Testis (tissue), 2 donors: ENCODE measurements around the gene ANKRD33B.

Experiments
- POLR2A ChIP-seq: fragments of 450-650 bp; IDR thresholded peaks from one replicate; pipeline ENCODE4 v1.6.1; 2017; ENCODE audit warnings: antibody characterized with exemption, mild to moderate bottlenecking, moderate library complexity
- TF ChIP-seq, protein P1 (sequence below), 3 experiments: fragments of 450-650 bp in 2 of 3; fragments of 200-600 bp in 1 of 3; sonication (generic) in 1 of 3; IDR thresholded peaks; one replicate each; pipeline ENCODE4 v1.5.1; 2016 to 2019; ENCODE audit warnings: antibody characterized with exemption in 3 of 3, mild to moderate bottlenecking in 2 of 3, moderate library complexity in 1 of 3

DNA sequence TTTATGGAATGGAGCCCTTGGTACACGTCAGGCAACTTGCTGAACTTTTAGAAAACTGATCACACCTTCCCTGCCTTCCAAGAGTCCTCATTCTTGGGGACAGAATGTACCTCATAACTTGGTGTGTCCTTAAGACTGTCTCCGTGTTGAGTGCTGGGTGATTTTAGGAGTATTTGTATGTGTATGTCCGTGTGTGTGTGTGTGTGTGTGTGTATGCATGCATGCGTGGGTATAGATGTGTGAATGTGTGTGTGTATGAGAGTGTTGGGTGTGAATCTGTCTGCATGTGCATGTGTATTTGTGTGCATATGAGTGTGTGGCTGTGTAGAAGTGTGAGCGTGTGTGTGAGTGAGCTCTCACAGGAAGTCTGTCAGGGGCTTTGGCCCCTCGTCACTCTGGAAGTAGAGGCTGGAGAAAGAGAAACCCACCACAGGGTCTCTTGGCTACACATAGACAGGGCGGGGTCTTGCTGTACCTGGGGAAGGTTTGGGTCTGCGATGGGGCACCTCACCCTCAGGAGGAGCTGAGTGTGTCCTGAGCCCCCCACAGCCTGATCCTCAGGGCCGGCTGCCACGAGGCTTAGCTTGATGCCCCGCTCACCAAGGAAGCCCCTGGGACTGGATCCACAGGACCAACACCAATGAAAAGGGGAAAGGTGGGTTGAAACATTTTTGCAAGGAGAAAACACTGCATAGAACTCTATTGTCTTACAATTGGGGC, 33.1 kb upstream of the ANKRD33B start:
- no peak for TF ChIP-seq POLR2A
- TF ChIP-seq, protein P1, sequence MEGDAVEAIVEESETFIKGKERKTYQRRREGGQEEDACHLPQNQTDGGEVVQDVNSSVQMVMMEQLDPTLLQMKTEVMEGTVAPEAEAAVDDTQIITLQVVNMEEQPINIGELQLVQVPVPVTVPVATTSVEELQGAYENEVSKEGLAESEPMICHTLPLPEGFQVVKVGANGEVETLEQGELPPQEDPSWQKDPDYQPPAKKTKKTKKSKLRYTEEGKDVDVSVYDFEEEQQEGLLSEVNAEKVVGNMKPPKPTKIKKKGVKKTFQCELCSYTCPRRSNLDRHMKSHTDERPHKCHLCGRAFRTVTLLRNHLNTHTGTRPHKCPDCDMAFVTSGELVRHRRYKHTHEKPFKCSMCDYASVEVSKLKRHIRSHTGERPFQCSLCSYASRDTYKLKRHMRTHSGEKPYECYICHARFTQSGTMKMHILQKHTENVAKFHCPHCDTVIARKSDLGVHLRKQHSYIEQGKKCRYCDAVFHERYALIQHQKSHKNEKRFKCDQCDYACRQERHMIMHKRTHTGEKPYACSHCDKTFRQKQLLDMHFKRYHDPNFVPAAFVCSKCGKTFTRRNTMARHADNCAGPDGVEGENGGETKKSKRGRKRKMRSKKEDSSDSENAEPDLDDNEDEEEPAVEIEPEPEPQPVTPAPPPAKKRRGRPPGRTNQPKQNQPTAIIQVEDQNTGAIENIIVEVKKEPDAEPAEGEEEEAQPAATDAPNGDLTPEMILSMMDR (IDR thresholded peaks at IDR 0.05): no peak
